GM18508 (cell line): Measurements from ENCODE around the gene P2RX3.
A peak's percentile ranks its signal among the peaks of the same experiment; 100 is the strongest.
"Not testable (repeated sequence)": the region's sequence is repeated elsewhere in the genome, so short reads cannot be mapped to it uniquely, and the experiment has no call there.

Source experiments
- ATAC-seq: cut with Tn5 transposase; IDR thresholded peaks from one replicate; pipeline ENCODE4 v1.9.1; 2021; ENCODE audit warnings: moderate number of reproducible peaks; ENCODE audit not compliant: insufficient read depth, unreplicated experiment

P2RX3 gene

GRCh38 chr11:57323855-57324153 is 14.3 kb upstream of the P2RX3 start:
- ATAC-seq: no peak

DNA sequence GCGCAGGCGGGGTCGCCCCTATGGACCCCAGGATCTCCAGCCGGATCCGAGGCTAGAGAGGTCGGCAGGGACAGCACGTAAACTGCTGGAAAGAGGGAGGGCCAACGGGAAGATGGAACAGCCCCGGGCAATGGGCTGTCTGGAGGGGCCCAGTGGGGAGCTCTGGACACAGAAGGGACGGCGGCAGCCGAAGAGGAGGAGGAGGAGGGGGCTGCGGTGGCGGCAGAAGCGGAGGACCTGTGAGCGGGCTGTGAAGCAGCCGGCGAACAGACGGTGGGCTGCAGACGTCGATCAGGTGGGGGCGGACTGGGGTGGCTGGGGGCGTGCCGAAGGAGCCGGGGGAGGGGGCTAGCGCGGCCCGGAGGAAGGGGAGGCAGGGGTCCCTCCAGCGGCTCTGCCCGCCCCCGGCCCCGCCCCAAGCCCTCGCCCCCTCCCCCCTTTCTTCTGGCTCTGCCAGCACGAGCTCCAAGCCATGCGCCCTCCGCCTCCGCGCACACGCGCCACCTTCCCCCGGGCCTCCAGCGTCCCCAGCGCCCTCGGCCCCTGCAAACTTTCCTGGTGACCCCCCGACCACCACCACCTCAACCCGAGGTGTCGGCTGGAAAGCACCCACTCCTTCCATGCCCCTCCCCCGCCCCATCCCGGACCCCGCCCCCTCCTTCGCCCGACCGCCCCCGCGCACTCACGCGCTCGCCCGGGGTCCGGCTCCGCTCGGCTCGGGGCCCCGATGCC is 13.8 kb upstream of the P2RX3 start:
- ATAC-seq: no peak

- ATAC-seq: peak; percentile 86
Observed at GRCh38 chr11:57324886-57325734, 13.0 kb upstream of the P2RX3 start, which contains the start of gene TNKS1BP1. Gene TNKS1BP1, minus strand, starts transcription at chr11:57324952. Its CDS starts 3,067 bp downstream, at chr11:57321885.

DNA sequence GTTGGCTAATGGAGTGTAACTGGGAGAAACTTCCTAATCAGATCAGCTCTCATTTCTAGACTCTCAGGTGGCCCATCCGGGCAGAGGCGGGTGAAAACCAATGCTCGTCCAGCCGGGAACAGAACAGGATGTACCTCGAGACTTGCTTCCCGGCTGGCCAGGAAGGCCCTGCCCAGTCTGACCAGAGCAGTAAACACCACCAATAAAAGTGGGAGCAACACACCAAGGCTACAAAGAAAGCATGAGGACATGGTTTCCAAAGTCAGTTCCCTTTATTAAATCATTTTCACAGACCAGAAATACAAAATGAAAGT is 12.5 kb upstream of the P2RX3 start:
- no peak for ATAC-seq

- ATAC-seq: no peak
Observed at GRCh38 chr11:57327721-57328120, 10.4 kb upstream of the P2RX3 start.

- no peak for ATAC-seq
Observed at GRCh38 chr11:57330029-57330428, 8.1 kb upstream of the P2RX3 start.

GRCh38 chr11:57331720-57332119 is 6.4 kb upstream of the P2RX3 start:
- no peak for ATAC-seq

DNA sequence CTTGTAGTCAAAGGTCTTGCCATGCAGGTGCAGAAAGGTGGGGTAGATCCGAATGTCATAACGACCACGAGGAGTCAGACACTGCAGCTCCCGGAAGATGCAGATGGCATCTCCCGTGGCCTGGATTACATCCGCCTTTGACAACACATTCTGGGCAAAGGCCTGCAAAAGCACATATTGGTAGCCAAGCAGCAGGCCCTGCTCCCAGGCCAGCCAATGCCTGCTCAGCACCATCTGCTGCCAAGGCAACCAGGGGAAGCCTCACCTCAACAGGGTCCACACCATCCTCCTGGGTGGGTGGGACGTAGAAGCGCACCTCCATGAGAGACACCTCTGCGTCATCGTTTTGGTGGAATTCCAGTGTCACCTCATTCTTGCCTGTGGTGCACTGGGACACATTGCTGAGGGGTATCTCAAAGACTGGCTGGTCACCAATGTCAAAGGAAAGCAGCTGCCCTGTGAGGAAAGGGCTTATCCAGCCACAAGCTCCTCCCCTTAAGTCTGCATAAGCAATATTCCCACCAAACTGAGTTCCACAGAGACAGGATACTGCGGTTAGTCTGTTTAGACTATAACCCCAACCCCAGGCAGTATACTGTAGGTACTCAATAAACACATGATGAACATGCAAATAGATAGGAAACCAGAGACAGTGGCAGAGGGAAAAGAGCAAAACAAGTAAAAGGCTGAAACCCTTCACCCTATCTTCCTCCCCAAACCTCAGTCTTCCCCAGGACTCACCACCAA is 5.3 kb upstream of the P2RX3 start:
- ATAC-seq: no peak

DNA sequence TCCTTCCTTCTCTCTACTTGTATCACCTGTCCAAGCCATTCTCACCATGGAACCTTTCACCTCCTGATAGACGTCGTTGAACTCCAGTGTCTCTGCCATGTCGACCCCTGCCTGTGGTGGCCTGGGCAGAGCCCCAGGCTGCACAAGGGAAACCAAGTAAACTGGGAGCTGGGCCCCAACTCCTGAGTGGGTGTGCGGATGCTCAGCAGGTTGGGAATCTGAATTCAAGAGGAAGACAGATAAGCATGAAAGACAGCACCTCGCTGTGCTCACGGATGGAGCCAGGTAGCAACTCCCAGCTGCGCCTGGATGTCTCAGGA is 3.2 kb upstream of the P2RX3 start:
- ATAC-seq: no peak

DNA sequence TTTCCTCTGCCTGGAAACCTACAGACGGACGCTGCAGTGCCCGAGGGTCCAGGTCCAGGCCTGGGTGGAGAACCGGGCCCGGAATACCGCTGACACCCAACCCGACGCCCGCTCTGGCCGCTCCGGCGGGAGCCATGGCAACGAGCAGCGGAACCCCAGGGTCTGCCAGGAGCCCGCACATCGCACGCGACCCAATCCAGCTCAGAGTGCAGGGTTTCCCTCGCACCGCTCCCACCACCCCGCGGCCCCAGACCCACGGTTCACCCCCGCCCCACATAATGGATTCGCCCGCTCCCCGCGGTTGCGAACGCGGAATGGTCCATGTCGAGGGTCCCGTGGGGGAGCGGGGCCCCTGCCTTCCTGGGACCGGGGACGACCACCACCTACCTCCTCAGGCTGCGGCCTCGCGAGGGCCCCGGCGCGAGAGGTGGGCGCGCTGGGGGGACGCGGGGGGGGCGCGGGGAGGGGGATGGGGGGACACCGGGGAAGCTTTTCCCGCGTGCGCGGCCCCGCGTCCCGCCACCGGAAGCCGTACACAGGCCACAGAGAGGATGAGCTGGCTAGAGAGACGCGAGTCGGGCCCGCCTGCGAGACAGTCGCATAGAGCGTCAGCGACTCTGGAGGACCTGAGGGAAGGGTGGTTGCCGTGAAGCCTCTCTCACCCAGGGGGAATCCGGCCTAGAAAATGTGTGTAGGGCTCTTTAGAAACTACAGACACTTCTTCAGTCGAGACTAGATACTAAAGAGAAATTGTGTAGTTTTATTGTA is 2.6 kb upstream of the P2RX3 start, which contains the start of gene SSRP1:
Gene SSRP1, minus strand, starts transcription at position 550 of the 768 bp plus-strand sequence. CDS start 771 bp downstream, outside the sequence.
- peak; percentile 89 for ATAC-seq

GRCh38 chr11:57336111-57336666 is 2.0 kb upstream of the P2RX3 start:
- ATAC-seq: no peak

- ATAC-seq: not testable (repeated sequence)
Observed at GRCh38 chr11:57336856-57337255, 1.3 kb upstream of the P2RX3 start.

- ATAC-seq: no peak
Observed at GRCh38 chr11:57339328-57339727, 1.2 kb downstream of the P2RX3 start.

DNA sequence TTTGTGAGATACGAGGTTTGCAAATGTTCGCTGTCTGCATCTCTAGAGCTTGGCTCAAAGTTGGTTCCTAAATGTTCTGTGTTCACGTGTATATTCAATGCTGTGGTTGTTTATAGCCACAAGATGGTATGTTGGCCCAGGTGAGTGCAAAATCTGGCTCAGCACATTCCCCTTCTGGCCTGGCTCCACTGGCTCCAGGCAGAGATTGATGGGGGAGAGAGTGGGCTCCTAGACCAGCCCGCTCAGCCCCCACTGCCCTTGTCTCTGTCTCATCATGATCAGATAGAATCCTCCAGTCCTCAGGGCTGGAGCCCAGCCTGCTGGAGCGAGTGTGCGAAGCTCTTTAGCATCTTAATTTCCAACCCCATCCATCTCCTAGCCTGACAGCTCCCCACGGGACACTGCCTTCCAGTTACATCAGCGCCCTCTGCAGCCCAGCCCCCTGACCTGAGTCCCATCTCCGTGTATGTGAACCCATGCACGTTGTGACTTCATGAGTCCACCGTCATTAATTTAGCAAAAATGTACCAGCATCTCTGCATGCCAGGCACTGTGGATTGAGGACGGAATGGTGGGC is 2.0 kb downstream of the P2RX3 start:
- ATAC-seq: no peak

DNA sequence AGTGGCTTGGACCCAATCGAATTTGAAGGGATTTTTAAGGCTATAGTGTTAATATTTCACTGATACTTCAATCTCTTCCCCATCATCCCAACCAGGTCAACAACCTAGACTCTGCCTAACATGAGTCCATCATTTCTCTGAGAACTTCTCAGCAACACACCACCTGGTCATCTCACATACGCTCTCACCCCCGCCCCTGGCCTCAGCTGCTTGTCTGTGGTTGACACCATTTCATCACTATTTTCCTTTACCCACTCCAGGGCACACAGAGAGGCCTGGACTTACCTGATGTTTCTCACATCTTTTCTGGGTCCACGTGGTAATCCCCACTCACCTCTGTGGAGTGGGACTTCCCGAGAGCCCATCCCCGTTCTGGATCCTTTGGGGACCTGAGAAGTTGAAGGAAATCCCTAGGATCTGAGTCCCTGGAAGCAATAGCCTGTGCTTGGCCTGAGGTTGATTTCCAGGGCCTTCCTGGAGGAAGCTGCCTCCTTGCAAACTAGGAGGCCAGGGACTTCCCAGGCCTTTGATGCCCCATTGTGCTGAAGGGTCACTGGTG is 3.2 kb downstream of the P2RX3 start:
- no peak for ATAC-seq

DNA sequence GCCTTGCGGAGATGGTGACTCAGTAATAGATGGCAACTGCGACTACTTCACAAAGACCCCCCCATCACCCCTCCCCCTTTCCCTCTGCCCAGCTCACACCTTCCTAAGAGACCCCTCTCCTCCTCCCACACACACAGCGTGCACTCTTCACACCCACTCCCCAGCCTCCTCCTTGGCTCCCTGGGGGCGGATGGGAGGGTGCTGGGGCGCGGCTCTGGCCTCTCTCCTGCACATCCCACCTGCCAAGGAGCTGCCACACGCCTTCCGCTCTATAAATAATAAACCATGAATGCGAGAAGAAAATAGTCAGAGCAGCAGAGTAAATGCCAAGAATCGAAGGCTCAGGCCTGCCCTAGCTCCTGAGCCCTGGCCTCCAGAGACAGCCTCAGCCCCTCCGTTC is 4.5 kb downstream of the P2RX3 start:
- ATAC-seq: no peak

GRCh38 chr11:57343825-57344224 is 5.7 kb downstream of the P2RX3 start:
- no peak for ATAC-seq

DNA sequence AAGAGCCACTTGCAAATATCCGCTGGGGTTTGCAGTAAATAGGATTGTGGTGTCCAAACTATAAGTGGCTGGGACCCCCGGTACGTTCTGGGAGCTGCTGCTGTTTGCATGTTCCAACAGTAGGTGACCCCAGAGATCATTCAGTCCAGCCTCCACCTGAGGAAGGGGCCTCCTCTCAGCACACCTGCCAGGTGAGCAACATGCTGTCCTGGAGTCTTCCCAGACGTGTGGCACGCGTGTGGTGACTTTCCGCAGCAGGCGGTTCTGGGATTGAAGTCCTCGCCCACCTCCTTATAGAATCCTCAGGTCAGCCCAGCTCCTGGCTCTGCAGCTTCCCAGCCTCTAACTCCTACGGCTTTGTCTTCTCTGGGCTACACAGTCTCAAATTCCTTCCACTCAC is 6.7 kb downstream of the P2RX3 start:
- ATAC-seq: no peak

DNA sequence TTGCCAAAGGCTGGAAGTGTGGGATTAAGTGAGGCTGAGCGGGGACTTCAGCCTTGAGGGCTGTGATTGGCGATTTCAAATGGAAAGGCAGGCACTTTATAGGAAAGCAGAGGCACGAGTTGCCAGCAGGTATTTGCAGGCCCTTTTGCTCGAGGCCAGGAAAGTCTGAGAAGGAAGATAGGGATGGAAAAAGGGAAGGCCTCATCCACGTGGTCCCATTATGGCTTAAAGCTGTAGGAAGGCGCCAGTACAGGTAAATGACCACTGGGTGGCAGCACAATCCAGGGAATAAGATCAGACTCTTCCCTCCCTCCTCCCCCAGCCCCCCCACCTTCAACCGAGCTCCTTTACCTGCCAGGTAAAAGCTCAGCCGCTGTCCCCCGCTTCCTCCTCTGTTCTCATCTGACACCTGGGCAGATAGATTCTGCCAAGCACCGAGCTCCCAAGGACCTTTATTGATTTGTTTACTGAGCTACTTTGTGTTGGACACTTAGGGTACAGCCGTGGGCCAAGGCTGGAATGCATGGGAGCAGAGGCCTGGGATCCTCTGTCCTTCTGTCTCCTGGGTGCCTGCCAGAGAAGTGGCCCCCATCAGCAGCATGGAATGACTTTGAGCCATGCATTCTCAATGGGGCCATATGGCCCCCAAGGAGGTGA is 7.5 kb downstream of the P2RX3 start:
- ATAC-seq: no peak
